Retina (tissue), 1 donor: Measurements from ENCODE around the gene SEC24A.
"Not testable (repeated sequence)": the region's sequence is repeated elsewhere in the genome, so short reads cannot be mapped to it uniquely, and the experiment has no call there.

Experiments
- DNase-seq: peaks from one replicate; pipeline ENCODE4 v3.0.0-alpha.2; 2016

Gene SEC24A

DNA sequence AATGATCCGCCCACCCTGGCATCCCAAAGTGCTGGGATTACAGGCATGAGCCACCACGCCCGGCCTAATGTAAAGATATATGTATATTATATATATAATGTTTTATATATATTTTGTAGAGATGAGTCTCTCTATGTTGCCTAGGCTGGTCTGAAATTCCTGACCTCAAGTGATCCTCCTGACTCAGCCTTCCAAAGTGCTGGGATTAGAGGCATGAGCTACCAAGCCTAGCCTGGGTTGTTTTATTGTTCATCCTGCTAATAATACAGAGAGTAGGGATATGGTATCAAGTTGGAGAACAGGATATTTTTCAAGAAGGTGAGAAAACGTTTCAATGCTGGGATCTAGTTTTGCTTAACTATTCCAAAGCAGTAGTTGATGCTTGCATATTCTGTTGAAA, 2.9 kb downstream of the SEC24A start:
- no peak for DNase-seq

DNA sequence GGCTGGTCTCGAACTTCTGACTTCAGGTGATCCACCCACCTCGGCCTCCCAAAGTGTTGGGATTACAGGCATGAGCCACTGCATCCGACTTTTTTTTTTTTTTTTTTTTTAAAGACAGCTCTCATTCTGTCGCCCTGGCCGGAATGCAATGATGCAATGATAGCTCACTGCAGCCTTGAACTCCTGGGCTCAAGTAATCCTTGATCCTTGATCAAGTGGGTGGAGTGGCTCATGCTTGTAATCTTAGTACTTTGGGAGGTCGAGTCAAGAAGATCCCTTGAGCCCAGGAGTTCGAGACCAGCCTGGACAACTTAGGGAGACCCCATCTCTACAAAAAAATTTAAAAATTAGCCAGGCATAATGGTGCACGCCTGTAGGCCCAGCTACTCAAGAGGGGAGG, 8.1 kb downstream of the SEC24A start:
- no peak for DNase-seq

DNA sequence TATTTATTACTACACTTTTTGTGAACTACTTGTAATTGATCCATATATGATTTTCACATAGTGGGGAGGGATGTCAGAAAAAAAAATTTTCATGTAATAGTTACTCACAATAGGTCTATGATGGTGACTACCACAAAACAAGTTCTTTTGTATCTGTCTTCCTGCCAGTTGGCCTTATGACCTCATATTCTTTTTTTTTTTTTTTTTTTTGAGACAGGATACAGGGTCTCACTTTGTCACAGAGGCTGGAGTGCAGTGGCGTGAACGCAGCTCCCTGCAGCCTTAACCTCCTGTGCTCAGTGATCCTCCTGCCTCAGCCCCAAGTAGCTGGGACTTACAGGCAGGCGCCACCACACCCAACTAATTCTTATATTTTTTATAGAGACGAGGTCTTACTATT, 10.9 kb downstream of the SEC24A start:
- no peak for DNase-seq

DNA sequence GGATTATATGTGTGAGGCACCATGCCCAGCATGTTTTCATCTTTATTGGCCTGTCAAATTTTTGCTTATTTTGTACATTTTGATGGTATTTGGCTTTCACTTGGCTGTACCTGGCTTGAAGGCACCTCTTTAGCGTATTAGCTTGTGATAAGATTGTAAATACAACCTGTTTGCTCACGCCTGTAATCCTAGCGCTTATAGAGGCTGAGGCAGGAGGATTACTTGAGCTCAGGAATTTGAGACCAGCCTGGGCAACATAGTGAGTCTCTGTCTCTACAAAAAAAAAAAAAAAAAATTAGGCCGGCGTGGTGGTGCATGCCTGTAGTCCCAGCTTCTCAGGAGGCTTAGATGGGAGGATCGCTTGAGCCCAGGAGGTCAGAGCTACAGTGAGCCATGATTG, 11.3 kb downstream of the SEC24A start:
- no peak for DNase-seq

DNA sequence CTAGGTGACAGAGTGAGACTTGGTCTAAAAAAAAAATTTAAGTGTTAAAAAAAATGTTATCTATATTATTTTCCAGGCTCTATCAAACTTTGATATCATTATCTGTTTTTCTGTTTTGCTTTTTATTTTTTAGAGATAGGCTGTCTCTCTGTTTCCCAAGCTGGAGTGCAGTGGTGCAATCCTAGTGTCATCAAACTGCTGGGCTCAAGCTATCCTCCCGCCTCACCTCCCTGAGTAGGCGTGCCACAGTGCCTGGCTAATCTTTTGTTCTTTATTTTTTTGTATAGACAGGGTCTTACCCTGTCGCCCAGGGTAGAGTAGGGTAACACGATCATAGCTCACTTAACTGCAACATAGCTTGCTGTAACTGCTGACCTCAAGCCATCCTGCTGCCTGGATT, 14.4 kb downstream of the SEC24A start:
- DNase-seq: no peak

DNA sequence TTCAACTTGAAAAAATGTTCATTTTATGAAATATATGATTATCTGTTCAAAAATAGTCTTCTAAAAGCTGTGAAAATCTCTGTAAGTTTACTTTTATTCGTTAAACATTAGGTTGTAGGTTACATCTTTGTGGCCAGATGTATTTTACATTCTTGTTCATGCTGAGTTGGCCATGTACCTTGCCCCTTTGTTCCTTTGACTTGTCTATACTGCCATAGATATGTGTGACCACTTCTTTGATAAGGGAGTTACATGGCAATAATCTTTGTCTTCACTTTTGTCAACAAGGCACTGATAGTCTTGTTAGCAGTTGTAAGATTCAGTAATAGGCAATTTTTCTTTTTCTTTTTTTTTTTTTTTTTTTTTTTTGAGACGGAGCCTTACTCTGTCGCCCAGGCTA, 15.9 kb downstream of the SEC24A start:
- DNase-seq: no peak

DNA sequence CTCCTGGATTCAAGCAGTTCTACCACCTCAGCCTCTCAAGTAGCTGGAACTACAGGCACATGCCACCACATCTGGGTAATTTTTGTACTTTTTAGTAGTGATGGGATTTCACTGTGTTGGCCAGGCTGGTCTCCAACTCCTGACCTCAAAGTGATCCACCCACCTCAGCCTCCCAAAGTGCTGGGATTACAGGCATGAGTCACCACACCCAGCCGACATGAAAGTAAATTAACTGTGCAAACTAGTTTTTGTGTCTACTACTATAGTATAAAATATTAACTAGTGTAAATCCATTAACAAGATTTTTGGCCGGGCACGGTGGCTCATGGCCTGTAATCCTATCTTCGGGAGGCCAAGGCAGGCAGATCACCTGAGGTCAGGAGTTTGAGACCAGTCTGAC, 25.0 kb downstream of the SEC24A start:
- DNase-seq: not testable (repeated sequence)

DNA sequence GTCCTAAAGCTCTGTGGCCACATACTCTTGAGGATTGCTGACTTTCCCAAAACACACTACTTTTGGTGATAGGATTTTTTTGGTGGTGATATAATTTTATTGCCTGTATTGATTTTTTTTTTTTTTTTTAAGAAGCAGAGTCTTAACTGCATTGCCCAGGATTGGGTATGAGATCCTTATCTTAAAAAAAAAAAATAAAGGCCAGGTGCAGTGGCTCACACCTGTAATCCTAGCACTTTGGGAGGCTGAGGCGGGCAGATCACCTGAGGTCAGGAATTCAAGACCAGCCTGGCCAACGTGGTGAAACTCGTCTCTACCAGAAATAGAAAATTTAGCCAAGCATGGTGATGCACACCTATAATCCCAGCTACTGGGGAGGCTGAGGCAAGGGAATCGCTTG, 28.8 kb downstream of the SEC24A start:
- DNase-seq: not testable (repeated sequence)

DNA sequence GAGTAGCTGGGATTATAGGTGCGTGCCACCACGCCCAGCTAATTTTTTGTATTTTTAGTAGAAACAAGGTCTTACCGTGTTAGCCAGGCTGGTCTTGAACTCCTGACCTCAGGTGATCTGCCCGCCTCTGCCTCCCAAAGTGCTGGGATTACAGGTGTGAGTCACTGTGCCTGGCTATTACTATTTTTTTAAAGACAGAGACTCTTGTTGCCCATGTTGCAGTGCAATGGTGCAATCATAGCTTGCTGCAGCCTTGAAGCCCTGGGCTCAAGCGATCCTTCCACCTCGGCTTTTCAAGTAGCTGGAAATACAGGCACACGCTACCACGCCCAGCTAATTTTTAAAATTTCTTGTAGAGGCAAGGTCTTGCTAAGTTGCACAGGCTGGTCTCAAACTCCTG, 41.6 kb downstream of the SEC24A start:
- not testable (repeated sequence) for DNase-seq

DNA sequence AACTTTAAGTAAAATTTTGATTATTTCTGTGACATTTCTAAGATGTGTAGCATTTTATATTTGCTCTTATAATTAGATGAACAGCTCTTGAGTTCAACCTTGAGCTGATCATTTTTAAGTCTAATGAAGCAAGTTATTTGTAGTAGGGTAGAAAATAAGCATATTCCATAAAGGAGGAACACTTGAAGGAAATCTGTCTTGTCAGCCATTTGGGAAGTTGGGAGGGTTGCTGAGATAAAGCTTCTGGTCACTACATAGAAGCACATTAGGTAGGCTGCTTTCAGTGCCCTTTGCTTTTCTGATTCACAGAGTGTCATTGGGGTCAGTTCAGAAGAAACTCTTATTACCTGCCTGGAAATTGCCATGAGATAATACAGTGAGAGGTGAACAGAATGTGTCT, 44.1 kb downstream of the SEC24A start:
- no peak for DNase-seq

DNA sequence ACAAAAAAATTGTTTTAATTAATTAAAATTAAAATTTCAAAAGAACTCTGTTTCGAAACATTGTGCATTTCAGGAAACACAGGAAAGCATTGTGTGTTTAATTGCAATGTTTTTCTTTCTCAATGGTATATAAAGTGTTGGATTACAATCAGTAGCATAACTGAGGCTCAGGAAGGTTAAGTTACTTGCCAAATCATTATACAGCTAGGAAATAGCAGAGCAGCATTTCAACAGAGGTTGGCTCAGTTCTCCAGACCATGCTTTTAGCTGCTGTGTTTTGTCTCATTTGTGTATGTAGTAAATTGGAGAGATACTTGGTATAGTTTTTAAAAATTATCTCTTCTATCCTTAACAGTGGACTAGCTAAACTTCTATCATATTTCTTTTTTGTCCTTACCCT, 59.7 kb downstream of the SEC24A start:
- no peak for DNase-seq

DNA sequence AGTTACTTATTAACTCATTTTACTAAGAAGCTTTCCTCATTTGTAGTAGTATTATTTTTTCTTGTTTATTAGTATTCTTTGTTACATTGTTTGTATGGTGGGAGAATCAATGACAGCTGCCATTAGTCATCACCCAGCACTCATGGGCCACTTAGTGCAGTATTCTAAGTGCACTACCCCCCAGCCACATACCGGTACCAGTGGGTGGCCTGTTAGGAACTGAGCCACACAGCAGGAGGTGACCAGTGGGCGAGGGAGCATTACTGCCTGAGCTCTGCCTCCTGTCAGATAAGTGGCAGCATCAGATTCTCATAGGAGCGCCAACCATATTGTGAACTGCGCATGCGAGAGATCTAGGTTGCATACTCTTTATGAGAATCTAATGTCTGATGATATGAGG, 65.5 kb downstream of the SEC24A start:
- DNase-seq: no peak

DNA sequence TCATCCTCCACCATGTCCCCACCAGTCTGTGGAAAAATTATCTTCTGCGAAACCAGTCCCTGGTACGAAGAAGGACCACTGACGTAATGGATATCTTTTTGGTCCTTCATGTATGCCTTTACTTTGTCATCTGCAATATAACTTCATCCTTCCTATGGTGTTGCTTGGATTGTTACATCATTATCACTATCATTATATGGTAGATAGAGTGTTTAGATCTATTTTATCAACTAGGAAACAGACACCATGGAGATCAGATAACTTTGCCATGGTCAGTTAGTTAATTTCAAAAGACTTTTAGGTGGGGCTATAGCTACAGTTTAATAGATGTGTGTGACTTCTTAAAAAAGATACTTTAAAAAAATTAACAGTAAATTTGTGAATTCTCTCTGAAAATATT, 66.0 kb downstream of the SEC24A start:
- no peak for DNase-seq

DNA sequence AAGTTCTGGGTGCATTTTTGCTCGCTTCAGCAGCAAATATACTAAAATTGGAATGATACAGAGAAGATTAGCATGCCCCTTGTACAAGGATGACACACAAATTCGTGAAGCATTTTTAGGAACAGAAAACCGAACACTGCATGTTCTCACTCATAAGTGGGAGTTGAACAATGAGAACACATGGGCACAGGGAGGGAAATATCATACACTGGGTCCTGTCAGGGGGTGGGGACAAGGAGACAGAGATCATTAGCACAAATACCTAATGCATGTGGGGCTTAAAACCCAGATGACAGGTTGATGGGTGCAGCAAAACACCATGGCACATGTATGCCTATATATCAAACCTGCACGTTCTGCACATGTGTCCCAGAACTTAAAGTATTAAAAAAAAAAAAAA, 66.9 kb downstream of the SEC24A start:
- not testable (repeated sequence) for DNase-seq

DNA sequence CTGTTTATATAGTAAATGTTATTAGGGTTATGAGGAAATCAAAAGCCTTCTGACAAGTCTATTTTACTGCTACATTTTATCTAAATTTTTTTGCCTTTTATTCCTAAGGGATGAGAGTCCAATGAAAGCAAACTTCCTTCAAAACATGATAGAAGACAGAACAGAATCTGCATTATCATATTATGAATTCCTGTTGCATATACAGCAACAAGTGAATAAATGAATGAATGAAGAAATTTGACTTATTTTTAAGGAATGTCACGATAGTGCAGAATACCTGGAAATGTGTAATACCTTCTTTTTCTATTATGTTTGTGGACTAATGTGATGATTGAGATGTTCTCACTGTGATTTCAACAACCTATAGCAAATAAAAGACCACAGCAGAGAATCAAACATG, 76.3 kb downstream of the SEC24A start:
- DNase-seq: no peak

DNA sequence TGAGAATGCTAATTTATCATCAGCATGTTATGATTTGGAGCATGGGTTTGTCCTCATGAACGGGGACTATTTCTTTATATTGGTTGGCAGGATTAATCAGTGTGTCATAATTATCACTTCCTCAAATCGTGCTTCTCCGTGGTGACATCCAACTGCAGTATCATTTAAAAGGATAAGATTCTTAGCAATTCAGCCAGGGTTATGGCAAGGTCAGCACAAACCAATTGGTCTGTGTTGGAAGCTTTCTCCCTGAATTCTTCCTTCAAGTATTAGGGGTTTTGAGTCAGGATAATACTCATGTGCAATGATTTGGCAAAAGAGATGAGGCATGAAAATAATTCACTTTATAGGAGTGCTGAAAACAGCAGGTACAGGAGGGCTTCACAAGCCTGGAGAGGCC, 84.2 kb downstream of the SEC24A start:
- DNase-seq: no peak

DNA sequence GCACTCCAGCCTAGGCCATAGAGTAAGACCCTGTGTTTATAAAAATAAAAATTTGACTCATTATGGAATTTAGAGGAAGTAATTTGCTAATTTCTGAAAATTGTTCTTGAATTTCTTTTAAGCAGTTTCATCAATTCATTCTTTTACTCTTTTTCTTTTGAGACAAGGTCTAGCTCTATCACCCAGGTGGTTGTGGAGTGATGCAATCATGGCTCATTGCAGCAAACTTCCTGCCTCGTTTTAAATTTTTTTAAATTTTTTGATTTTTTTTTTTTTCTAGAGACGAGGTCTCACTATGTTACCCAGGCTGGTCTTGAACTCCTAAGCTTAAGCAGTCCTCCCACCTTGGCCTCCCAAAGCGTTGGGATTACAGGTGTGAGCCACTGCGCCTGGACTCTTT, 86.7 kb downstream of the SEC24A start:
- DNase-seq: no peak

DNA sequence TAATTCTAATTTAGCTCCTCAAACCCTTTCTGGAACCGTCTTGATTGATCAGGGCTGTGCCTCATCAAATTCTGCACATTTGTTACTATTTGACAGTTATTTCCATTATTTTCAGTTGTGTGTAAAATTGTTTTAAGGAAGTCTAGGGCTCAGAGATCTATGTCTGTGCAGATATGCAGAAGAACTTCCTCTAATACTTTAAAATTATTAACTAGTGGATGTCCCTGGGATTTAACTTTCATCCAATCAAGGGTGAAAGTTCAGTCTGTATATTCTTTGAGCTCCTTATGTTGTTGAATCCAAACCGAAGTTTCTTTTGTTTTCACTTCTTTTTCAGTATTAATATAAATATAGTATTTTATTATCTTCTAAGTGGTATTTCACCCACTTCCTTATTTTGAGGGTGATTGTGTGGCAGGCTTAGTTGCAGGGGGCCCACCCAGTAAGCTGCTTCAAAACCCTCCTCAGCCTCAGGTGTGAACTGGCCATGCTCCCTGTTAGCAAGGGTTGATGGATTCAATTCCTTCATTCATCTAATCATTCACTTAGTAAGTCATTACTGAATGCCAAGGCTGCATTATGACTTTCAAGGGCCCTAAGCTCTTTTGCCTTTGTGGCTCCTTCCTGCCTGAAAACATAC, 87.7 kb downstream of the SEC24A start:
- DNase-seq: no peak

DNA sequence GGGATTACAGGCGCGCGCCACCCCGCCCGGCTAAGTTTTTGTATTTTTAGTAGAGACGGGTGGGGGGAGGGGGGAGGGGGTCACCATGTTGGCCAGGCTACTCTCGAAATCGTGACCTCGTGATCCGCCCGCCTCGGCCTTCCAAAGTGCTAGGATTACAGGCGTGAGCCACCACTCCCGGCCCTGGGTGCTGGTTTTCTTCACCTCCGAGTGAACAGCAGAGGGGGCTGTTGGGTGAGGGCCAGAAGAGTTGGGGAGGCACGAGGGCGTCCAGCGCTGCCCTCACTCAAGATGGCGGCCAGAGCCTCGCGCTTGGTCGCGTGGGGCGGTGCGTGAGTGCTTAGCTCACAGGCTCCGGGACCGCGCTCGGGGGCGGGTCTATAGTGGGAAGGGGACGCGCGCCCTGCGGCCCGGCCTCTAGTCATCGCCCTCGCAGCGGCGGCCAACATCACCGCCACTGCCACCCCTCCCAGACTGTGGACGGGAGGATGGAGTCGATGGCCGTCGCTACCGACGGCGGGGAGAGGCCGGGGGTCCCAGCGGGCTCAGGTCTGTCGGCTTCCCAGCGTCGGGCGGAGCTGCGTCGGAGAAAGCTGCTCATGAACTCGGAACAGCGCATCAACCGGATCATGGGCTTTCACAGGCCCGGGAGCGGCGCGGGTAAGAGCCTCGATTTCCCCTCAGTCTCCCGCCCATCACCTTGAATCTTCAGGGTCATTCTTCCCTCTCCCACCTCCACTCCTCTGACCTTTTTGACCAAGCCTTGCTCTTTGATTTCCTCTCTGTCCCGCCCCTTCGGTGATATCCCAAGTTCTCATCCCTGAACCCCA, 89.8 kb downstream of the SEC24A start, which contains the start of gene CAMLG:
Gene CAMLG (plus strand): TSS at position 416 of the 830 bp plus-strand sequence. CDS start 73 bp downstream, at position 489.
- DNase-seq: peak; percentile 99

DNA sequence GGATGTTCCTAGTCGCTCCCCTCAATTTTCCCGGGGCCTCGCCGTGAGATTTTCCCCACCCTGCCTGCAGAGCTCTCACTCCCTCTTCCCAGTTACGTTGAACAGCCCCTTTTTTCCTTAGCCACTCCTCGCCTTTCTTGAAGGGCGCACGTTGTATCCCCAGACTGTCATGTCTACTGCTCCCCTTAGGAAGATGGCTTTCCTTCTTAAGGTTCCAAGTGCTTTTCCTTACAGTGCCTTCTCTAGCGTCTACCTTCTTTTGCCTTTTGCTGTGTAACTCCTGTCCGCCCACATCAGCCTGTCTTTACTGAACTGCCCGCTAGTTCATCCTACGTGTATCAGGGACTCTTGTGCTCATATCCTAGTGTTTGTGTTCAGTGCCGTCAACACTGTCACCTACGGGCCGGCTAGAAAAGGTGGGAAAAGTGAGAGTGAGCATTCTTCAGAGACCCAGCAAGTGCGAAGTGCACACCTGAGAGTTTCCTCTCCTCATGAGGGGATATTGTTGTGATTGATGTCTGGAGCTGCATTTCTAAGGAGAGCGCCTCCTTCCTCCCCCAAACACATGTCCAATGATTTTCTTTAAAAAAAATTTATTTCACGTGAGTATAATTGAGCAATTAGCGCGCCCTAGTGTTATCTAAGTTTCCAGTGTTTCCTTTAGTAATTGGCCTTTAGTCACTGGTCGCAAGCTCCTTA, 90.5 kb downstream of the SEC24A start:
- no peak for DNase-seq

DNA sequence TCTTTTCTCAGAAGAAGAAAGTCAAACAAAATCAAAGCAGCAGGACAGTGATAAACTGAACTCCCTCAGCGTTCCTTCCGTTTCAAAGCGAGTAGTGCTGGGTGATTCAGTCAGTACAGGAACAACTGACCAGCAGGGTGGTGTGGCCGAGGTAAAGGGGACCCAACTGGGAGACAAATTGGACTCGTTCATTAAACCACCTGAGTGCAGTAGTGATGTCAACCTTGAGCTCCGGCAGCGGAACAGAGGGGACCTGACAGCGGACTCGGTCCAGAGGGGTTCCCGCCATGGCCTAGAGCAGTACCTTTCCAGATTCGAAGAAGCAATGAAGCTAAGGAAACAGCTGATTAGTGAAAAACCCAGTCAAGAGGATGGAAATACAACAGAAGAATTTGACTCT, 92.5 kb downstream of the SEC24A start:
- DNase-seq: no peak

DNA sequence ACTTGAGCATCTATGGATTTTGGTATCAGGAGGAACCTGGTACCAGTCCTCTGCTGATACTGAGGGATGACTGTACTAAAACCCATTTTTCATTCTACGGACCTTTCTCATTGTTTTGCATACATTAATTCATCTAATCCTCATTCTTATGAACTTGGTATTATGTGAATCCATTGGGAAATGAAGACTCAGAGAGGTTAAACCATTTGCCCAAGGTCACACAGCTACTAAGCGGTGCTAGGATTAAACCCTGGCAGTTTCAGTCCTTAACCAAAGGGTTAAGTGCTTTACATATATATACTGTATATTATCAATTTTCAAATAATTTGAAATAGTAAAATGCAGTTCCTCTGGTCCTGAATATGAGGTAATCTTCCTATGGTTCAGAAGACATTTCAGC, 93.5 kb downstream of the SEC24A start:
- DNase-seq: no peak

DNA sequence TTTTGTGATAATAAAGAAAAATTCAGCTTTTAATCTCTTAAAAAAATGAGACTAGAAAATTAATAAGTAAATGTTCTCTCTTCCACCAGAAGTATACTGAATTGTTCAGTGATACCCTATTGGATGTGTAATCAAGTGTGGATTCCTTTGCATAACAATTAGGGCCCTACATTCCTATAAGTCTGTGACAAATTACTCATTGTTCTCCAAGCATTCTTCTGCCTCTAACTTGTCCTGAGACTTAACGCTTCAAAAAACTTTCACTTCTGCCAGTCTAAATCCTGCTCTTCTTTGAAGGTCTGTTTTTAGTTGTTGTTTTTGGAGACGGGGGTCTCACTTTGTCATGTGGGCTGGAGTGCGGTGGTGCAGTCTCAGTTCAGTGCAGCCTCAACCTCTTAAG, 100.8 kb downstream of the SEC24A start:
- DNase-seq: no peak

DNA sequence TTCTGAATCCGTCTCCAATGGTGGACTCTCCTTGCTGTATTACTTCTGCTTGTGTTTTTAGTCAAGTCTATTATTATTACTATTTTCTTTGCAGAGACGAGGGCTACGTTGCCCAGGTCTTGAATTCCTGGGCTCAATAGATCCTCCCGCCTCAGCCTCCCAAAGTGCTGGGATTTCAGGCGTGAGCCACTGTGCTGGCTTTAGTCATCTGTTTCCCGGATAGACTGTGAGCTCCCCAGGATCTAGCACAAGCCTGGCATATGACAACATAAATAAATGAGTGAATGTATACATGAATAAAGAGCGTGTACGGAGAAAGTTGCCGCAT, 109.6 kb downstream of the SEC24A start:
- no peak for DNase-seq
